NCI-H524 treated with DMSO at 0.1 percent for 48 hours (cell line): ENCODE results near the gene AFF3.

ENCODE experiments used
- DNase-seq: peaks from one replicate; lab custom pipeline; 2025; lab: John Stamatoyannopoulos, UW

The AFF3 gene

GRCh38 chr2:99659874-99660273 lies 482.5 kb downstream of the AFF3 start:
- no peak for DNase-seq

DNA sequence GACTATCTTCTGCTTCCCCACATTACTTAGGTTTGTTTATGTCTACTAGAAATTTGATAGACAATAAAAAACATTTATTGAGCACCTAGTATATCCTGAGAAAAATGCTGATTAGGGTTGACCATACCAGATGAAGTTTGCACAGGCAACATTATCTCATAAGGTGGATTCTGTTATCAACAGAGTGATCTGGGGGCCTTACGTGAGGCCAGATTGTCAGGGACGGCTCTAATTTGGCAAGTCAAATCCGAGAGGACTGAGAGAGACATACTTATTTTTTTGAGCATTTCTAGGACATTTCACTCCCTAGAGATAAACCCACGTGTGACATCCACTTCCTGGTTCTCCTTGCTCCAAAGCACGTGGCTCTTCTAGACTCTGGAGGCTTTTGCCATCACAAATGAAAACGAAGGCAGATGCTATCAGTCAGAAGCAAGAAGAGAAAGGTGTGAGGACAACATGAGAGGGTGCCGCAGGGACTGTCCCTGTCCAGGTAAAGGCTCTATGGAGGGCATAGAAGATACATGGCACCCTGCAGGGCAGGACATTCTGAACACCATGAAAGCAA lies 484.6 kb downstream of the AFF3 start:
- no peak for DNase-seq

GRCh38 chr2:99656994-99657393 lies 485.4 kb downstream of the AFF3 start:
- DNase-seq, result no peak

GRCh38 chr2:99653433-99653832 lies 489.0 kb downstream of the AFF3 start:
- DNase-seq, result no peak

- DNase-seq, result no peak
Measured at GRCh38 chr2:99652862-99653261, 489.5 kb downstream of the AFF3 start.

GRCh38 chr2:99651930-99652670 lies 490.3 kb downstream of the AFF3 start:
- no peak for DNase-seq

- no peak for DNase-seq
Measured at GRCh38 chr2:99648906-99649789, 493.2 kb downstream of the AFF3 start.

DNA sequence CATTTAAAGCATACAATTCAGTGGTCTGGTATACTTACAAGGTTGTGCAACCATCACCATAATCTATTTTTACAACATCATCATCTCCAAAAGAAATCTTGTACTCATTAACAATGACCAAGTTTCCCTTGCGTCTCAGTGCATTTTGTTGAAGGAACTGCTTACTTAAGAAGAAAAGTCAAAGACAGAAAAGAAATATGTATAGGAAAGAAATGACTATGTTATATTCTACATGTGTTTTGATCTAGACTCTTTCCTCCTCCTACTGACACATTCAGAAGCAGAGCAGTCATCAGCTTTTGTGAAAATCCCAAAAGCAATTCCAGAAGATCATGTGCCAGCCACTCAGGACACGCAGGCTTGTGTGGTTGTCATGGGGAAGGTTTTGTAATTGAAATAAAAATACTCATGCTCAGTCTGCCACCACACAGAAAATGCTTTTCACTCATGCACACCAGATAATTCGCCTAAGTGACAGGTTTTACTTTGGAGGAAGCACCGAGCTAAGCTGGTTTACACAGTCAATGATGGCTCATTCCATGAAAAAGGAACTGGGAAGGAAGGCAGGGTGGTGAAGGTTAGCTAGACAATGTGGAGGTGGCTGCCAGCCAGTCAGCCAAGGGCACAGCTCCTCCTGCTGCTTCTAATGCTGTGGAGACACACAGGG lies 494.1 kb downstream of the AFF3 start:
- no peak for DNase-seq

DNA sequence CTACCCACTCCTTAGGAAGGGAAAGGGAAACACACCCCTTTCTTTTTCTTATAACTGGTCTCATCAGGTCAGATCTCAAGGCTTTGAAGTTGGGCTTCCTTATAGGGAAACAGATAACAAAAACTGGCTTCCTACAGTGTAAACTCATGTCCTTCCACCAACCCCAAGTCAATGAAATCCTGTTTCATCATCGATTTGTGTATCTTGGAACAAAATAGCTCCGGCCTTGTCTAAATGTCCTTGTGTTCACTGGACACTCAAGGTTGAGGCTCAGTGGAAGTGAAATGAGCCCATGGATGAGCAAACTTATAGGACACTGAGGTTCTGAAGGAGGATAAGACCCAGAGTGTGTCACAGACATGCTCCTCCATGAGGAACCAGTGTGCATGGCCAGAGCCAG lies 496.4 kb downstream of the AFF3 start:
- DNase-seq, result no peak

DNA sequence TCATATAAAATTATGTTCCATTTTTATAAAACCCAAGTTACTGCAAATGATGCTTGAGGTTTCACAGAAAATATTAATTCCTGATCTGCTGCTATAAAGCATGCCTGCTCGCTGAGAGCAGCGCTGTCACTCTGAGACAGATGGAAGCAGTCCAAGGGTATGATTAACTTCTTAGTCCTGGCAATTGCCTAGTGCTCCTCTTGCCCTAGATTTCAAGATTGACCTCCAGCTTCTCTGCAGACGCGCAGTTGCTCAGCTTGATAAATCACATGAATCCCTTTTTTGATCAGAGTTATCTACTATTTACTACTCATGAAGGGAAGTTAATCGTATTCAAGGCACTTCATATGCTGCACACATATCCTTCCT lies 498.0 kb downstream of the AFF3 start:
- peak; percentile 42 for DNase-seq

GRCh38 chr2:99643787-99644418 lies 498.5 kb downstream of the AFF3 start:
- peak; percentile 42 for DNase-seq

DNA sequence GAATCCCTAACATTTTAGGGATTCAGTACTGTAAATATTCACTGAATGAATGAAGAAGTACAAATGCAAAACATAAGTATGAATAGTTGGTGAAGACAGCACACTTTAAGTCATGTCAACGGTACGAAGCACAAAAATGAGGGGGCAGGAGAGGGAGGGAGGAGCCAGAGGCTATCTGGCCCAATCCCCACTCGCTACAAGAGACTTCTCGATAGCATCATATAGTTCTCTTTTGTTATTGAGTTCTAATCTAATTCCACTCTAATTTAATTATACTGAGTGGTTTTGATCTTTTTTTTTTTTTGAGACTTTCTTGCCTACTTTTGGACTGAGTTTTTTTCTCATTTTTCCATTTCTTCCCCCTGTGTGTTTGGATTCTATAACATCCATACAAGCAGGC lies 500.4 kb downstream of the AFF3 start:
- no peak for DNase-seq

DNA sequence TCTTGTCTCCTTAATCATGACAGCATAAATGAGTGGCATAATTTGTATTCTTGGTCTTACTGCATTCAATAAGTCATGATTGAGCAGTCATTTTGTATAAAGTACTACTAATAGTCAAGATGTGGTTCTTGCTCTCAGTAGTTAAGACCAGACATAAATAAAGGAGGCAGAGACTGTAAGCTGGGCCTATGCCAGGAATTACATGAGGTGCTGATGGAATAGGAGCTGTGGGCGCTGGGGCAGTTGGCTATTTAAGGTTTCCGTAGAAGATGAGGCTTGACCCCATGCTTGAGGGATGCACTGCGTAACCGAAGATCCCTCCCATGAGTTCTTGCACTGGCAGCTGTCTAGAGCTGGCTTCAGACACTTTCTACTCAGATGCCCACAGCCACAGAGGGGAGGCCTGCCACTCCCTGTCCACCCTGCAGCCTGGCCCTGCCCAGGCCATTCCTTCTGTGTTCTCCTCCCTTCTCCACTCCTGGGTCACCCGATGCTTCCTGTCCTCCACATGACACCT lies 501.7 kb downstream of the AFF3 start:
- no peak for DNase-seq

GRCh38 chr2:99638791-99639190 lies 503.6 kb downstream of the AFF3 start:
- DNase-seq, result no peak

DNA sequence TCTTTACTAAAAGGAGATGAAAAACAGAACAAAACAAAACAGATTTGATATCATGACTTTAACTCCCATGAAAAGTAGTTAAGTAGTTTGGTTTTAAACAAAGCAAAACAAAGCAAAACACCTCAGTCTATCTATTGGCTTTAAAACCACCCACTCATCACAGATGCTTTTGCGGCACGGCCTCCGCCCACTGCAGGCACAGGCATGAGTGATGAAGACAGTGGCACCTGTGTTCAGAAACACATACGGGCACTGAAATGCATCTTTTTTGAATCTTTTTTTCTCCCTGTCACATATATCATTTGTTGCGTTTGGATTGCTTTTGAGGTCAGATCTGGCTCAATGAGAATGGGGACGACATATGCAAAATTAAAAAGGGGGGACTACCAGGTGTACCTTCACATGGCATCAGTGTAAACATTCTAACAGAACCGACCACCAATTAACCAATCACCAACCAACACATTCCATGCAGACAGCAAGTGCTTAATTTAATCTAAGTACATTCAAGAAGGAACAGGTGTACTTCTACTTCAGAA lies 505.2 kb downstream of the AFF3 start:
- DNase-seq, result no peak

DNA sequence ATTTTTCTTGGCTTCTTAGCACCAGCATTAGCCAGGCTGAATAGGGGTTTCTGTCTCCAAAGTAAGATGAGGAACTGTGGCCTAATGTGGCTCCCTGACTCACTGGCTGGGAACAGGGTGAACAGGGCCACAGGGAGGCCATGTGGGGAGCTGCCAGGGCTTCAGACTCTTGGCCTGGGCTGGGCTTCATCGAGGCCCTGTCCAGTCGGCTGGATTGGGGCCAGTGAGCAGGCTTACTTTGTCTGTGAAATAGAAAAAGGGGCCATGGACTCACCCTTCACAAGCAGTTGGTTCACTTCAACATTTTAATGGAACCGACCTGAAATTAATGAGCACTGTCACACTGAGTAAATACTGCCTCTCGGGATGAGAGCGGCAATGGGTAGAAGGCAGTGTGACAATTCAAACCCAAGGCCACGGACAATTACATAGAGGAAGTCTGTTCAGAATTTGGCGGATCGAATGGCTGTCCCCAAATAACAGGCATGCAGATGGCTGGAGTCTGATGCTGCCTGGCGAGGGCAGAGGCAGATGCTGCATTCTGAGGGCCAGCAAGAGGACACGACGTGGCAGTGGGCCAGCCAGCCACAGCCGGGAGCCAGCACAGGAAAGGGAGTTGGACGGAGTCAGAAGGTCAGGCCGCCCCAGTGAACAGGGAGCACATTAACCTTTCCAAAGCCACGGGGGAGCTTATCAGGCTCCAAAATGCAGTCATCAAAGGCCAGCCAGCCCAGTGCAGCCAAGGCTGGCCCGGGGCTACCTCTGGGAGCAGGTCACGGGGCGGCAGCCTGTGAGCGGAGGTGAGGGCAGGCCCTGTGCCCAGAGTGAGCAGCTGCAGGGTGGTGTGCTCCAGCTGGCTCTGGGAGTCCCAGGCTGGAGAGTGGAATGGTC lies 506.0 kb downstream of the AFF3 start:
- DNase-seq, result no peak

- DNase-seq, result no peak
Measured at GRCh38 chr2:99635710-99636109, 506.7 kb downstream of the AFF3 start.

DNA sequence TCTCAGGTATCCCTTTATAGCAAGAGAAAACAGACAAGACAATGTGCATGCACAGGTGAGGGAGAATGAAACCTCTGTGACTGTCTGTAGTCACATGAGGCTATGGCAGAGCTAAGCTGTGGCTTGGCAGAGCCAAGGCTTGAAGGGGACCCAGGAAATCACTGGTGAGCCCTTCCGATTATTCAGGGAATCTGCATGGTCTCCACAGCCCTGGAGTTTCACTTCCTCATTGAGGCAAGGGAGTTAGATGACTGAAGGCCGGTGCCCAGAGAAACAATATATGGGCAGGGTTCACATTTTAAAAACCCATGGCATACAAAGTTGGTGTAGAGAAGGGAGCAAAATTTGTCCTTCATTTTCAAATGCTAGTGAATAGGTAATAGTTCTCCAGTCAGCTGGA lies 508.2 kb downstream of the AFF3 start:
- DNase-seq, result no peak

- no peak for DNase-seq
Measured at GRCh38 chr2:99631700-99632099, 510.7 kb downstream of the AFF3 start.

- DNase-seq, result no peak
Measured at GRCh38 chr2:99629320-99629719, 513.1 kb downstream of the AFF3 start.

- DNase-seq, result no peak
Measured at GRCh38 chr2:99626158-99626557, 516.2 kb downstream of the AFF3 start.
